ENCODE data around the gene KIAA0319L. TPM values are rescaled to one million over a fixed set of nuclear protein-coding genes. Genes with fewer than 3 reads are reported as not detected.

KIAA0319L gene
- polyA plus RNA-seq, 2 of the 4 experiments (the other 2 are of a cell fraction) = 18.2 to 36.9 TPM

GRCh38 chr1:35546614-35547013, 10.6 kb downstream of the KIAA0319L start:
- TF ChIP-seq SREBF2 (IDR thresholded peaks at IDR 0.05) = no peak
- TF ChIP-seq, protein P1, sequence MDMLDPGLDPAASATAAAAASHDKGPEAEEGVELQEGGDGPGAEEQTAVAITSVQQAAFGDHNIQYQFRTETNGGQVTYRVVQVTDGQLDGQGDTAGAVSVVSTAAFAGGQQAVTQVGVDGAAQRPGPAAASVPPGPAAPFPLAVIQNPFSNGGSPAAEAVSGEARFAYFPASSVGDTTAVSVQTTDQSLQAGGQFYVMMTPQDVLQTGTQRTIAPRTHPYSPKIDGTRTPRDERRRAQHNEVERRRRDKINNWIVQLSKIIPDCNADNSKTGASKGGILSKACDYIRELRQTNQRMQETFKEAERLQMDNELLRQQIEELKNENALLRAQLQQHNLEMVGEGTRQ (IDR thresholded peaks at IDR 0.05) = no peak
- TF ChIP-seq RAD21 (conservative IDR thresholded peaks at IDR 0.05 in 1 of 2, IDR thresholded peaks at IDR 0.05 in 1 of 2) = no peak
- no peak for TF ChIP-seq MAZ (IDR thresholded peaks at IDR 0.05; ENCODE audit: borderline replicate concordance, low read depth, low read length)
- TF ChIP-seq CBX2 (IDR thresholded peaks at IDR 0.05; ENCODE audit: borderline replicate concordance, low read depth) = no peak
- no peak for TF ChIP-seq ZSCAN20 (CRISPR knock-in tag; IDR thresholded peaks at IDR 0.05)
- TF ChIP-seq CBX8 (IDR thresholded peaks at IDR 0.05) = no peak
- no peak for TF ChIP-seq NPAS2 (CRISPR knock-in tag; IDR thresholded peaks at IDR 0.05; ENCODE audit: borderline replicate concordance)
- TF ChIP-seq GATA3 (IDR thresholded peaks at IDR 0.05; ENCODE audit: borderline replicate concordance) = no peak
- TF ChIP-seq FOSL2 (IDR thresholded peaks at IDR 0.05) = no peak
- TF ChIP-seq FOSL2 (CRISPR knock-in tag; IDR thresholded peaks at IDR 0.05) = no peak
- TF ChIP-seq BCL3 (IDR thresholded peaks at IDR 0.05) = no peak
- no peak for TF ChIP-seq RNF2 (IDR thresholded peaks at IDR 0.05; ENCODE audit: borderline replicate concordance, low read depth)
- TF ChIP-seq BHLHE40 (IDR thresholded peaks at IDR 0.05; ENCODE audit: low read depth, low read length) = no peak
- TF ChIP-seq HES2 (IDR thresholded peaks at IDR 0.05) = no peak
- no peak for TF ChIP-seq ZNF302 (CRISPR knock-in tag; IDR thresholded peaks at IDR 0.05)
- TF ChIP-seq MYC (IDR thresholded peaks at IDR 0.05; ENCODE audit: borderline replicate concordance, low read length) = no peak
- DNase-seq (ENCODE audit: low read depth in 1 of 2, low spot score in 1 of 2) (no peak), FAIRE-seq (no peak), ATAC-seq (no peak)
- ChIA-PET POLR2A (no interaction called here), CTCF (interaction anchor here (1.1 kb wide), 1 partner anchor 19 kb away, joined by 4 read pairs; no protein-coding TSS in a partner anchor)
- H3K4me1 ChIP-seq = no peaks in the 10 kb centered on the region
- WGBS (ENCODE audit: missing lambda C conversion rate) = 96% methylated on average over 1 of the region's 1 CpG
- no peak overlapping the region for H3K27ac ChIP-seq
- H3K4me3 ChIP-seq = no peak overlapping the region
- no peak overlapping the region for H3K4me2 ChIP-seq
- H3K9me3 ChIP-seq = no peaks in the 10 kb centered on the region

DNA sequence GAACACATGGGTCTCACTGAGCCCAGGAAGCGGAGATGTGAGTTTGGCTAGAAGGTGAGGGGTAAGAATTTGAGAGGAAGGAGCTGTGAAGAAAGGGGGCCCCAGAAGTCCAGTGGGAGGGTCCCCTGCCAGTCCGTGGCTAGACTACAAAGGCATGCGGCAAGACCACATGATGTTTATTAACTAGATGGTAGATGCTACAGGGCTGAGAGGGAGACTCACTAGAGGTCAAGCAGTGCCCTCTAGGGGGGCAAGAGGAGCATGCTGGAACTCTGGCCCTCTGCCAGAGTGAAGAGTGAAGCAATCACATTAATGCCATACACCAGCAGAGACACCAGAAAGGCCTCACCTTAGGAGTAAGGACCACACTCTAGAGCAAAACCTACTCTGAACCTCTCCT, 12.2 kb downstream of the KIAA0319L start:
- Histone ChIP-seq H3K4me2 (no peak overlapping the region), H3K9me3 (no peaks in the 10 kb centered on the region), H3K4me3 (no peak overlapping the region), H3K4me1 (no peaks in the 10 kb centered on the region), H3K27ac (no peak overlapping the region)
- no peak for FAIRE-seq
- POLR2A ChIA-PET = no interaction called here
- ATAC-seq = peak; percentile 47 to 59; a peak in 3 of 6 replicates
- WGBS (ENCODE audit: missing lambda C conversion rate) = 88% methylated on average over 3 of the region's 3 CpGs
- peak; percentile 19 to 45 for DNase-seq (ENCODE audit: low read depth in 1 of 2, low spot score in 1 of 2)
- TF ChIP-seq CTCF (IDR thresholded peaks at IDR 0.05) (peak; percentile 15; the same call in 1 of the 3 replicates), CEBPB (IDR thresholded peaks at IDR 0.05) (peak in 1 of 2 experiments; percentile 63; a peak in 2 of 4 replicates), RAD21 (conservative IDR thresholded peaks at IDR 0.05 in 1 of 2, IDR thresholded peaks at IDR 0.05 in 1 of 2) (peak; percentile 14 to 35; a peak in 2 of 5 replicates), POLR2AphosphoS2 (conservative IDR thresholded peaks at IDR 0.05; ENCODE audit: low read length) (no peak), FOSL2 (IDR thresholded peaks at IDR 0.05) (no peak), FOSL2 (CRISPR knock-in tag; IDR thresholded peaks at IDR 0.05) (no peak)
- CTCF ChIA-PET = interaction anchor here (0.7 to 2.2 kb wide), 7 partner anchors 10 to 94 kb away, joined by 3 to 8 read pairs (median 4); no protein-coding TSS in a partner anchor
